Muscle layer of colon (tissue), 2 donors: ENCODE results near the gene MRPS5.

Experiments used
- H3K27ac ChIP-seq: one replicate; pipeline ENCODE4 v1.7.0; 2013; ENCODE audit warnings: low read depth, mild to moderate bottlenecking, low read length, moderate library complexity
- H3K27me3 ChIP-seq, 2 donors: one replicate each; pipeline ENCODE4 v1.7.0; 2013; ENCODE audit warnings: low read length in 2 of 2, mild to moderate bottlenecking in 2 of 2; ENCODE audit not compliant: insufficient read depth in 2 of 2, control insufficient read depth in 1 of 2
- H3K36me3 ChIP-seq: one replicate; pipeline ENCODE4 v1.7.0; 2013; ENCODE audit warnings: mild to moderate bottlenecking, low read length; ENCODE audit not compliant: insufficient read depth
- H3K4me1 ChIP-seq: one replicate; pipeline ENCODE4 v1.7.0; 2013; ENCODE audit warnings: mild to moderate bottlenecking, low read length; ENCODE audit not compliant: insufficient read depth
- H3K4me3 ChIP-seq, 2 donors: one replicate each; pipeline ENCODE4 v1.7.0; 2013; ENCODE audit warnings: low read length in 2 of 2, low read depth in 1 of 2, mild to moderate bottlenecking in 1 of 2, moderate library complexity in 1 of 2
- H3K9ac ChIP-seq: one replicate; pipeline ENCODE4 v1.7.0; 2013; ENCODE audit warnings: low read length
- H3K9me3 ChIP-seq: one replicate; pipeline ENCODE4 v1.7.0; 2013; ENCODE audit warnings: mild to moderate bottlenecking, low read length
- donor health status: abdominal sarcoma.
- donor health status: Adenocarcinoma of cecum.

The MRPS5 gene

DNA sequence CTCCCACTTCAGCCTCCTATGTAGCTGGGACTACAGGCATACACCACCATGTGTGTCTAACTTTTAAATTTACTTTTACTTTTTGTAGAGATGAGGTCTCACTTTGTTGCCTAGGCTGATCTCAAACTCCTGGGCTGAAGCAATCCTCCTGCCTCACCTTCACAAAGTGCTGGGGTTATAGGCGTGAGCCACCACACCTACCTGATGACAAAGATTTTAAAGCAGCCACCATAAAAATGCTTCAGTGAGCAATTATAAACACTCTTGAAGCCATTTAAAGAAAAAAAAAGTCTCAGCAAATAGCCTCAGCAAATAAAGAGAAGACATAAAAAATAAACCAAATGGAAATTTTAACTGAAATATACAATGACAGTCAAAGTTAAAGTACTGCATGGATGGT, 35.6 kb downstream of the MRPS5 start:
- H3K9me3 ChIP-seq: no peaks in the 10 kb centered on the region
- H3K9ac ChIP-seq: no peak overlapping the region
- no peaks in the 10 kb centered on the region for H3K27me3 ChIP-seq
- no peaks in the 10 kb centered on the region for H3K4me1 ChIP-seq
- H3K27ac ChIP-seq: no peak overlapping the region
- H3K4me3 ChIP-seq: no peak overlapping the region
- H3K36me3 ChIP-seq: peaks cover 49% of the 10 kb centered on the region

DNA sequence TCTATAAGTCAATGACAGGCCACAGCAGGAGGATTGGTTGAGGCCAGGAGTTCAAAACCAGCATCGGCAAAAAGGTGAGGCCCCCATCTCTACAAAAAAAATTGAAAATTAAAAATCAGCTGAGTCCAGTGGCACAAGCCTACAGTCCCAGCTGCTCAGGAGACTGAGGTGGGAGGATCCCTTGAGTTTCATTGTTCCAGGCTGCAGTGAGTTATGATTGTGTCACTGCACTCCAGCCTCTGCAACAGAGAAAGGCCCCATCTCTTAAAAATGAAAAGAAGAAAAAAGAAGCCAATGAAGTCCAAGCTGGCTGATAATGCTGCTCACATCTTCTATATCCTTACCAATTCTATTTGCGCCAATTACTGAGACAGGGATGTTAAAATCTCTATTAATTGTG, 39.1 kb downstream of the MRPS5 start:
- peaks cover 24% of the 10 kb centered on the region for H3K36me3 ChIP-seq
- H3K4me3 ChIP-seq: no peak overlapping the region
- H3K9ac ChIP-seq: no peak overlapping the region
- peaks cover 0 to 4% of the 10 kb centered on the region in 2 donors for H3K27me3 ChIP-seq
- no peak overlapping the region for H3K27ac ChIP-seq
- no peaks in the 10 kb centered on the region for H3K4me1 ChIP-seq
- no peaks in the 10 kb centered on the region for H3K9me3 ChIP-seq

DNA sequence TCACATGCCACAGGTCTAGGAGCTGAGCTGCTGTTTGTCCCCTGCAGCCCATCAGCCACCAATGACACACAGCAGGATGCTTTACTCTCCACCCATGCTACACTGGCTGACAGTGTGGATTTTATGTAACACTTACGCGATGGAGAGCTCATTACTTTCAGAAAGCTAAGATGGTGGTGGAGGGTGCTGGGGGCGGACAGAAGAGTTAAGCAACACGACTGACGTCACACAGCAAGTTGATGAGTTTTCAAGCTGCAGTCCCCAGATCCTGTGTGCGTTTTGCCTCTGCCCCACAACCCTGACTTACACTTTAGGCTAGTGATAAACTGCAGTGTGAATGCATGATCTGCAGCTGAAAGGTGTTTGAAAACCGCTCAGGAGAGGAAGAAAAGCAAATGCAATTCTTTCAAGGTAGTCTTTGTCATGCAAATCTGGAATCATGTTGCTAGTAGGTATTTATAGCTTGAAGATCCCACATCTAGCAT, 42.4 kb downstream of the MRPS5 start:
- H3K9ac ChIP-seq: no peak overlapping the region
- H3K27ac ChIP-seq: no peak overlapping the region

GRCh38 chr2:95077861-95078603, 43.6 kb downstream of the MRPS5 start:
- Histone ChIP-seq H3K27ac (no peak overlapping the region), H3K4me1 (no peaks in the 10 kb centered on the region), H3K9ac (no peak overlapping the region), H3K4me3 (no peak overlapping the region), H3K27me3 (peaks cover 11 to 39% of the 10 kb centered on the region in 2 donors), H3K9me3 (no peaks in the 10 kb centered on the region), H3K36me3 (no peaks in the 10 kb centered on the region)

More for the DNA sequence above, 42.4 kb downstream of the MRPS5 start:
- no peaks in the 10 kb centered on the region for H3K36me3 ChIP-seq
- H3K4me1 ChIP-seq: no peaks in the 10 kb centered on the region
- no peak overlapping the region for H3K4me3 ChIP-seq
- peaks cover 11 to 33% of the 10 kb centered on the region in 2 donors for H3K27me3 ChIP-seq
- H3K9me3 ChIP-seq: no peaks in the 10 kb centered on the region

DNA sequence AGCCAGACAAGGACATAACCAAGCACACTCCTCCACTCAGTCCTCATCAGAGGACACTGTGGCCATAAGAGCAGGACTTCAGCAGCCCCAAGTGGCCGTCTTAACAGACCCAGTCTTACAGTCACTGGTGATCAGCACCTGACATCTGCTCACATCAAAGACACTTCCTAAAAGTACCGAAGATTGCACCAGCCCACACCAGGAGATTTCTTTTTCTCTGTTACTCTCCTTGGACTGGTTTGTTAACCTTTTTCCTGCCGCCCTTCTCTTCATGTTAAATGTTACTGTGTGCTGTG, 44.1 kb downstream of the MRPS5 start:
- H3K4me1 ChIP-seq: no peaks in the 10 kb centered on the region
- no peaks in the 10 kb centered on the region for H3K36me3 ChIP-seq
- no peaks in the 10 kb centered on the region for H3K9me3 ChIP-seq
- peaks cover 11 to 39% of the 10 kb centered on the region in 2 donors for H3K27me3 ChIP-seq
- H3K4me3 ChIP-seq: no peak overlapping the region
- no peak overlapping the region for H3K9ac ChIP-seq
- H3K27ac ChIP-seq: no peak overlapping the region

DNA sequence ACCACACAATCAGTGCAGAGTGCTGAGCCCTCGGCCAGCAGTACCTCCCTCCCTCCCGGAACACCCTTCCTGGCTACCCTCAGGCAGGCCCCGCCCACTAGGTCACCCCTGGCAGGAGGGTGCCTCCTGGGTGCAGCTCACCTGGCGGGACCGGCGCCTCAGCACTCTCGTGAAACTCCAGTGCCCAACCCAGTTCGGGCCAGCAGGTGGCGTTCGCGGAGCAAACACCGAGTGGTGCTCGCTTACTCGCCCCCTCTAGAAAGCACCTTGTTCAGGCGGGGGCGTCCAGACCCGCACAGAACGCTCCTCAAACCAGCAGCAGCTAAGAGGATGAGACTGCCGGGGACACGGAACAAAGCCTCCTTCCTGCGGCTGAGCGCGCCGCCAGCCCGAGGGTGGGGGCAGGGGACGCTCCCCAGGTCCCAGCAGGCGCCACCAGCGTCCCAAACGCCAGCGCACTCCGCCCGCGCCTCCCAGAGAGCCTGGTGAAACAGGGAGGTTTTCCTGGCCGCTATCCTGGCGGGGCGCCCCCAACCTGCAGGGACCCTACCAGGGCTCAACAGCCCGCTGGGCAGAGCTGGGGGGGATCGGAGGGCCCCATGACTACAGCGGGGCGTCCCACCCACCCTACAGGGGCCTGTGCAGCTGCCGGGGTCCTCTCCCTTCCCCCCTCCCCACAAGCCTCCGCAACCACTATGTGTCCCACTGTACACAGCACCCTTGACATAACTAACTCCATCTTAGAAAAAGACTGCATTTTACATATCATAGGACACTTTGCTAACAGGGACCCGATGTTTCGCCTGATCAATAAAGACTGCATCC, 44.7 kb downstream of the MRPS5 start:
- Histone ChIP-seq H3K9me3 (no peaks in the 10 kb centered on the region), H3K4me3 (peak overlapping the region in 1 of 2 donors; percentile 46), H3K4me1 (no peaks in the 10 kb centered on the region), H3K9ac (no peak overlapping the region), H3K27ac (no peak overlapping the region), H3K36me3 (no peaks in the 10 kb centered on the region), H3K27me3 (peaks cover 11 to 39% of the 10 kb centered on the region in 2 donors)

GRCh38 chr2:95075440-95076132, 46.0 kb downstream of the MRPS5 start:
- H3K27ac ChIP-seq: no peak overlapping the region
- no peaks in the 10 kb centered on the region for H3K9me3 ChIP-seq
- no peak overlapping the region for H3K9ac ChIP-seq
- no peaks in the 10 kb centered on the region for H3K36me3 ChIP-seq
- H3K4me1 ChIP-seq: no peaks in the 10 kb centered on the region
- no peak overlapping the region for H3K4me3 ChIP-seq
- H3K27me3 ChIP-seq: peaks cover 11 to 39% of the 10 kb centered on the region in 2 donors

DNA sequence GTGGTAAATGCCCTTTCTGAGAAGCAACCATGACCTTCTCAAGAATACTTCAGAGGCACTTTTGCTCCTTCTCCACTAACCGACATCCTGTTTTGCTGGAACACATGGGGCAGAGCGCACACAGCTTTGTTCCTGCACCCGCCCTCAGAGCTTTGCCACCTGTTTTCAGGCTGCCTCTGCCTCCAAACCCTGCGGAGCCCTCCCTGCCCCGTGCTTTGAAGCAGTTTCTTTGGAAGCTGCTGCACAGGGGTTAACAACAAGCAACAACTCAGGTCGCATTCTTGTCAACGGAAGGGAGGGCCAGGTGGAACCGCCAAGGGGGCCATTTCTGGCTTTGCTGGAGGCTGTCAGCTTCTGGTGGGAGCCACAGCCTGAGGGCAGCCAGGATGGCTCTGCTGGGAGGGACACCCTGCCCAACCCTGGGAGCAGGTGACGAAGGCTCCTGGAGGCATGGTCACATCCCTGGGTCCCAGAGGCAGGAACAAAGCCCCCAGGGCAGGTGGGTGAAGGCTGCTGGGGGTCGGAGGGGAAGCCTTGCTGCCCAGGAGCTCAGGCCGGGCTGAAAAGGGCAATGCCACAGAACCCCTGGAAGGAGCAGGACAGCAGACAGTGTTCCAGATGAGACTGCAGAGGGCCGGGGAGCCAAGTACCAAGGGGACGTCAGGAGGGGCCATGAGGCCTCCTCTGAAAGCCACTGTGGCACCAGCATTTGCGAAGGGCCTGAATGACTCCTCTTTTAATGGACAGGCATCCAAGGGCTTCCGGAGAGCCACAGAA, 46.8 kb downstream of the MRPS5 start:
- Histone ChIP-seq H3K4me3 (no peak overlapping the region), H3K9ac (no peak overlapping the region), H3K9me3 (no peaks in the 10 kb centered on the region), H3K36me3 (no peaks in the 10 kb centered on the region), H3K4me1 (no peaks in the 10 kb centered on the region), H3K27ac (no peak overlapping the region), H3K27me3 (peaks cover 11 to 39% of the 10 kb centered on the region in 2 donors)

- Histone ChIP-seq H3K4me1 (no peaks in the 10 kb centered on the region), H3K36me3 (no peaks in the 10 kb centered on the region), H3K9me3 (no peaks in the 10 kb centered on the region), H3K27ac (no peak overlapping the region), H3K27me3 (peaks cover 11 to 39% of the 10 kb centered on the region in 2 donors), H3K4me3 (no peak overlapping the region), H3K9ac (no peak overlapping the region)
Measured at GRCh38 chr2:95073856-95074662, 47.5 kb downstream of the MRPS5 start.

- H3K27ac ChIP-seq: no peak overlapping the region
- no peaks in the 10 kb centered on the region for H3K9me3 ChIP-seq
- no peak overlapping the region for H3K9ac ChIP-seq
- no peaks in the 10 kb centered on the region for H3K4me1 ChIP-seq
- peaks cover 11 to 34% of the 10 kb centered on the region in 2 donors for H3K27me3 ChIP-seq
- H3K4me3 ChIP-seq: no peak overlapping the region
- H3K36me3 ChIP-seq: no peaks in the 10 kb centered on the region
Measured at GRCh38 chr2:95072424-95072823, 49.2 kb downstream of the MRPS5 start.
